Forelimb muscle (tissue), 1 donor: ENCODE measurements around the gene DNAJC9. TPM values are rescaled to one million over a fixed set of nuclear protein-coding genes. Genes with fewer than 3 reads are reported as not detected.

Experiments
- DNase-seq: peaks from one replicate; pipeline ENCODE4 v3.0.0-alpha.2; 2013; ENCODE audit warnings: low read depth
- polyA plus RNA-seq: library from polyadenylated mRNA; unstranded; fragments of 120-200 nt; gene quantifications from one replicate; pipeline ENCODE4 v1.2.1, GENCODE V29; 2013; ENCODE audit not compliant: insufficient read length

DNAJC9 gene
- polyA plus RNA-seq, 1 donor: 19.8 TPM

DNA sequence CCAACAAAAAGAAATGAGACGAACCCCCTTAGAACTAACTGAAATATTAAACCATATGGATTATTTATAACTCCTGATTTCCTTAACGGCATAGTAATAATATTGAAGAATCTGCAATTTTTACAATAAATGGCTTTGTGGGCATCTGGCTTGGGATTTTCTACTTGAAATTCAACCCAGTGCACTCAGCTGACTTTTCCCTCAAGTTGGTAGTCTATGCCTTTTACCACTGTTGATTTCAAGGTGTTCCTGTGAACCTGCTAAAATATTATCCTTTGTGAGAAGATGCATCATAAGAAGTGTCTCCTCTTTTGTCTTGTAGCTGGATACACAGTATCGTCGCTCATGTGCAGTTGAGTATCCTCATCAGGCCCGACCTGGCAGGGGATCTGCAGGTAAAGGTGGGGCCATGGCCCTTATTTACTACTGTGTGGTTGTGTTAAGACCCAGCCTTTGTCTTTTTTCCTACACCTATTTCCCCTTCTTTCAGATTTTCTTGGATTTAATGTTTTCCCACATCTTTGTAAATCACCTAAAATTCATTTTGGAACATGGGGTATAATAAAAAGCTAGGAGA, 8.0 kb downstream of the DNAJC9 start:
- no peak for DNase-seq

DNA sequence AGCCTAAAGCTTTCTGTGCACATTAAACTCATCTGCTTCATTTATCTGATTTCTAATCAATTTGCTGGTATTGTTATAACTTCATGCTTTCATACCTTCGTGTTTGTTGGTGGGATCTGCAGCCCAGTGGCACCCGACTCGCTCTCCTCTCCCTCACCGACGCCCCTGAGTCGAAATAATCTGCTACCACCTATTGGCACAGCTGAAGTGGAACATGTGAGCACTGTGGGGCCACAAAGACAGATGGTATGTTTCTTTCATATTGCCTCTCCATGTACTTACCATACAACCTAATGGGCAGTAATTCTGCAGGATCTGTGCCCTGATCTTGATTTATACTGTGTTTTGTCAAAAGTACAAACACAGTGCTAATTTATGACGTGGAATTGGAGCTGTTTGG, 12.4 kb downstream of the DNAJC9 start:
- DNase-seq: no peak

DNA sequence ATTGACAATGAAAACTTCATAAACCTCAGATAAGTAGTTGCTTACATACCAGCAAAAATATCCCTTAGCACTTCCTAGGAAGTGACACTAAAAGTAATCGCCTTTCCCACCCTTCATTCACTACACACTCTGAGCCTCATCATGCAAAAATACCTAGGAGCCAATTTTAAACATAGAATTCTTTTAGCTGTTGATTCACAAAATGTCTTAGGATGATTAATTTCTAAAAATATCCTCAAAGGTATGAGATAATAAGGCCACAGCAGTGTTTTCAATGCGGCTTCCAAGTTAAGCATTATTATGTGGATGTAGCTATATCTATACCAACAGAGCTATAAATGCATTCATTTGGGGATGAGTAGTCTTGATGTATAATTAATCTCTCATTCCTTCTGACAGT, 13.2 kb downstream of the DNAJC9 start:
- no peak for DNase-seq

DNA sequence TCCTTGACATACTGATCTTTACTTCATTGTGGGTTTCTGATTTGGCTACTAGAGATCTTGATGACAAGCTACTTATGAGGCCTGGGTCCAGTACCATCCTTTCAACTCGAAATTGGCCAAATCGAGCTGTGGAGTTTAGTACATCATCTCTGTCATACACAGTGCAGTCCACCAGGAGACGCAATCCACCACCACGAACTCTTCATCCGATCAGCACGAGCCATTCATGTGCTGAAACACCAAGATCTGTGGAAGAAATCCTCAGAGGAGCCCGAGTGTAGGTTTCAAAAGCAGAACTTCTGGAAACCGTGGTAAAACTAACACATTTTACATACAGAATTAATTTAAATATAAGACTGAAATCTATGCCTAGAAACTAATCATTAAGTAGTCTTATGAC, 14.2 kb downstream of the DNAJC9 start:
- no peak for DNase-seq

DNA sequence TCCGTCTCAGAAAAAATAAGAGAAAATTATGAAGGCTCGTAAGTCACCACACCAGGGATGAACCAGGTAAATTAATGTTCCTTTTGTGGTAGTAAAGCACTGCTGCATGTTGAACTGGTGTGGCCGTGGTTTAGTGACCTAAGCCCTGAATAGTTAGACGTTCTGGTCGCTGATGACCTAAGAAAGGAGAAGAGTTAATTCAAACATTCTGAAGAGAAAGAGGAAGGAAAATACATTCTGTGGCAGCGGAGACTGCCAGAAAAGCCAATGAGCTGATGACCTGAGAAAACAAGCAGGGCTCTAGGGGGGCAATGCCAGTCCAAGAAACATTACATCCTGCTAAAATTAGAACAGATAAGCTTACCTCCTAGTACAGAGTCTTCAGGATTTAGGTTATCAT, 17.5 kb downstream of the DNAJC9 start:
- no peak for DNase-seq

DNA sequence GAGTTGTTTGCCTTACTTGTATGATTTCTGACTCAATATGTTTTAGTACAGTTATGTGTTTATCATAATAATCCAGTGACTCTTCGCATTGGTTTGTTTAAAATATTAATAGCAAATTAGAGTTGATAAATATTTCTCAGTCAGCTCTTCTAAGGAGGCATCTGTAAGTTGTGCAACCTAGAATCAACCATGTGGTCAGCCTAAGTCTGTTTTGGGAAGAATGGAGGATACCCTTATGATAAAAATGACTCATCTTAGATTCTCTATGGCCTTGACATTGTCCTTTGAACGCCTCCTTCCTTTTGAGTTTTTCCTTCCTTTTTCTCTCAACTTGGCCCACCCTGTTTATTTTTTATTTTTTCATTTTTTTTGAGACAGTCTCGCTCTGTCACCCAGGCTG, 18.8 kb downstream of the DNAJC9 start:
- no peak for DNase-seq

DNA sequence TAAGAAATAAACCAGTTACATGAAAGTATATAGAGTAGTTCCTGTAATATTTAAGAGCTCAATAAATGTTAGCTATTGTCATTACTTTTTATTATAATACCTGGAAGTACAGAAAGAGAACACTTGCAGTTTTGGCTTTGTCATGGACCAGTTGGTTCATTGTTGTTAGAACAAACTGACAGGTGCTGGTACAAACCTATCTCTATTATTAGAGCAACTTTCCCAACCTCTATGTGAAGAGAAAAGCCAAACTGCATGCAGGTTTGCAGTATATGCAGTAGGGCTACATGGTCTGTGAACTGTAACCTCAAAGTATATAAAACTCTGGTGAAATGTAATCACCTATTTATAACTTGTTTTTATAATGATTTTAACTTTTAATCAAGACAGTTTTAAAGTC, 20.4 kb downstream of the DNAJC9 start:
- DNase-seq: no peak

DNA sequence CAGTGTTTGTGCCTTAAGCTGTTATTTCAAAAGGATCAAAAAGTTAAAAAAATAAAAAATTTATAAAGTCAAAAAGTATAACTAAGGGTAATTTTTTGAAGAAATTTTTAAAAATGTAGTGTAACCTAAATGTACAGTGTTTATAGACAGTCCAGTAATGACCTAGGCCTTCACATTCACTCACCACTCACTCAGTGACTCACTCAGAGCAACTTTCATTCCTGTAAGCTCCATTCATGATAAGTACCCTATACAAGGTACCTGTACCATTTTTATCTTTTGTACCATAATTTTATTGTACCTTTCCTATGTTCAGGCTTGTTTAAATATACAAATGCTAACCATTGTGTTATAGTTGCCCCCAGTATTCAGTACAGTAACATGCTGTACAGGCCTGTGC, 21.5 kb downstream of the DNAJC9 start:
- DNase-seq: no peak

DNA sequence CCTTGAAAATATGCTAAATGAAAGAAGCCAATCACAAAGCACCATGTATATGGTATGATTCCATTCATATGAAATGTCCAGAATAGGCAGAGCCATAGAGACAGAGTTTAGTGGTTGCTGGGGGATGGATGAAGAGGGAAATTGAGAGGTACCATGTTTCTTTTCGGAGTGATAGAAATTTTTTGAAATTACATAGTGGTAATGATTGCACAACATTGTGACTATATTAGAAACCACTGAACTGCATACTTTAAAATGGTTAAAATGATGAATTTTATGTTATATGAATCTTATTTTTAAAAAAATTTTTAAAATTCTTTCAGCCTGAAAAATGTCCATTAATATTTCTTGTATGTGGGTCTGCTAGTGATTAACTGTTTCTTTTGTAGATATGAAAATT, 26.1 kb downstream of the DNAJC9 start:
- no peak for DNase-seq

DNA sequence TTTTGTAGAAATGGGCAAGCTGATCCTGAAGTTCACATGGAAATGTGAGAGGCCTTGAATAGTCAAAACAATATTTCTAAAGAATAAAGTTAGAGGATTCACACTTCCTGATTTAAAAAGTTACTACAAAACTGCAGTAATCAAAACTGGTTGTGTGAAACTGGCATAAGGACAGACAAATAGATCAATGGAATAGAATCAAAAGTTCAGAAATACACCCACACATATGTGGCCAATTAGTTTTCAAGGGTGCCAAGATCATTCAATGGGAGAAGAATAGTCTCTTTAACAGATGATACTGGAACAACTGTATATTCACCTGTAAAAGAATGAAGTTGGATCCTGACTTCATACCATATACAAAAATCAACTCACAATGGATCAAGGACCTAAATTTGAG, 27.7 kb downstream of the DNAJC9 start:
- DNase-seq: no peak

DNA sequence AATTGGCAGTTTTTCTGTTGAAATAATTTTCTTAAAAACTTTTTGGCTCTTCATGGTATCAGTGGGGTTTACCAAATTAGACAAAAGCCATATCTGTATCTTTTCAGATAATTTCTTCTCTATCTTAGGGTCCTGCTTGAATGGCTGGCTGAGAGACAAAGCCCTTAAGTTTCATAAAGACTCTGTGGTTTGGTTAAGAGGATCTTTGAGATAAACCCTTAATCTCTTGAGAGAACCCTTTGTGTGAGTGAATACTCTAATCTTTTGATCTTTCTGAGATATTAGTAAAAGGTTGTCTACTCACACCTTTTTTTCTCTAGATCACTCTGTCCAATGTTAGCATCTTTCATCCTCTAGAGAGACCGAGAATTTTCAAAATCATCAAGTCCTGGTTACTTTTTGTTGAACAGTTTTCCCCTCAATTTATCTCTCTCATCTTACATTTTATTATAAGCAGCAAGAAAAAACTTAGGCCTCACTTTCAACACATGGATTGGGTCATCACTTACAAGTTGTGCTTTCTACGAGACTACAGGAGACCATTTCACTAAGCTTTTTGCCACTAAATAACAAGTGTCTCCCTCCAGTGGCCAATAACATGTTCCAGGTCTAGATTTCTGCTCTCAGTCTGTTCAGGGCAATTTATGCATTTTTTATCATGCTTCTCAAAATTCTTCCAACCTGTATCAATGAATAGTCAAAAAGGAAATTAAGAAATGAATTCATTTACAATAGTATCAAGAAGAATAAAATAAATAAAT, 28.4 kb downstream of the DNAJC9 start:
- DNase-seq: no peak

DNA sequence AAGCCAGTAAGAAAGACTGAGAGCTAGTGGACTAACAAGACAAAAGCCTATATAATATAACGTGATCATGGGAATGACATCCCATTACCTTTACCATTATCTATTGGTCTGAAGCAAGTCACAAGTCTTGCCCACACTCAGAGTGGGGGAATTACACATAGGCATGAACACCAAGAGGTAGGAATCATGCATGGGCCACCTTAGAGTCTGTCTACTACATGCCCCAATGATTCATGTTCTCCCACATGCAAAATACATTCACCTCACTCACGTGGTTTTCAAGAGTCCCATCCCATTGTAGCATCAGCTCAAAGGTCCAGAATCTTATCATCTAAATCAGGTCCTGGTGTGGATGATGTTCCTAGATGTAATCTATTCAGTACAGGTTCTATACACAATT, 29.4 kb downstream of the DNAJC9 start:
- DNase-seq: no peak

DNA sequence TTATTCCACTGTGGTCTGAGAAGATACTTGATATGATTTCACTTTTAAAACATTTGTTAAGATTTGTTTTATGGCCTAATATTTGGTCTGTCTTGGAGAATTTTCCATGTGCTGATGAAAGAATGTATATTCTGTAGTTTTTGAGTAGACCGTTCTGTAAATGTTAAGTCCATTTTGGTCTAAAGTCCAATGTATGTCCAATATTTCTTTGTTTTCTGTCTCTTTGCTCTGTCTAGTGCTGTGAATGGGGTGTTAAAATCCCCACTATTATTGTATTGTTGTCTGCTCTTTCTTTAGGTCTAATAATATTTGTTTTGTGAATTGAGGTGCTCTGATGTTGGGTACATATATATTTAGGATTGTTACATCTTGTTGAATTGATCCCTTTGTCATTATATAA, 31.3 kb downstream of the DNAJC9 start:
- no peak for DNase-seq

DNA sequence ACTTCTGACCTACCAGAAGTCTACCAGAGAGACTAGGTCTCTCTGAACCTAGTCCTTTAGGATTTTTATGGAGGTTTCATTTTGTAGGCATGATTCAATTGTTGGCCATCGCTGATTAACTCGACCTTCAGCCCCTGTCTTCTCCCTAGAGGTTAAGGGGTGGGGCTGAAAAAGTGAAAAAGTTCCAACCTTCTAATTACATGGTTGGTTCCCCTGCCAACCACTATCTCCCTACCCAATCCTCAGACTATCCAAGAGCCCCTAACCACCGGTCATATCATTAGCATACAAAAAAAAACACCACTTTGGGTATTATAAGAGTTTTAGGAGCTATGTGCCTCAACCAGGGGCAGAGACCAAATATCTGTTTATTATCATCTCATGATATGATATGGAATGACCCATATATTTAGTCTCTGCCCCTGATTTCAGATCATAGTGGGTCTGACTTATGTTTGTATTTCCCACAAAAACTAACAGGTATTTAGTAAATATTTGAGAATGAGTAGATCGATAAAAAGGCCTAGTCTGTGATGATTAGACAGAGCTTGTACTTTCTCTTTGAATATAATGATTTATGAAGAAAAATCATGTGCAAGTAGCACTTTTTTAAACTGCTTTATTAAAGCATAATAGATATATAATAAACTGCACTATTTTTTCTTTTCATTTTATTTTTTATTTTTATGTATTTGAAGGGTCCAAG, 35.8 kb downstream of the DNAJC9 start:
- DNase-seq: no peak

DNA sequence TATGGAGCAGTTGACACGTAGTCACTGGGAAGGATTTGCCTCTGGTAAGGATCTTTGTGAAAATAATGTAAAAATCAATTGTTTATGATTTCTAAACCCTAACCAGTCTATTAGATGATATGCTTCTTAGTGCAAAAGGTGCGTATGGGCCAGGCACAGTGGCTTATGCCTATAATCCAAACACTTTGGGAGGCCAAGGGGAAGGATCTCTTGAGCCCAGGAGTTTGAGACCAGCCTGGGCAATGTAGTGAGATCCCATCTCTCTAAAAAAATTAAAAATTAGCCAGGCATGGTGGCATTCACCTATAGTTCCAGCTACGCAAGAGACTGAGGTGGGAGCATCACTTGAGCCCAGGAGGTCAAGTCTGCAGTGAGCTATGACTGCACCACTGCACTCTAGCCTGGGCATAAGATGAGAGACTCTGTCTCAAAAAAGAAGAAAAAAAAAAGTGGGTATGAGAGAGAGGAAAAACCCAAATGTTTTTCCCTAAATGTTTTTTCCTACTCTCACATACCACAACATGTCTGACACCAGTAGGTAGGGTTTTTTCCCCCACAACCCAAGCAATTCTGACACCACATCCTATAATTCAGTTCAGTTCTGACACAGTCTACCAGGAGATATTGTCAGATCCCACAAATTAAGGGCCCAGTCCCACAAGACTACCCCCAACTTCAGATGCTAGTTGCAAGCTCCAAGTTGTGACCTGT, 36.5 kb downstream of the DNAJC9 start:
- no peak for DNase-seq

DNA sequence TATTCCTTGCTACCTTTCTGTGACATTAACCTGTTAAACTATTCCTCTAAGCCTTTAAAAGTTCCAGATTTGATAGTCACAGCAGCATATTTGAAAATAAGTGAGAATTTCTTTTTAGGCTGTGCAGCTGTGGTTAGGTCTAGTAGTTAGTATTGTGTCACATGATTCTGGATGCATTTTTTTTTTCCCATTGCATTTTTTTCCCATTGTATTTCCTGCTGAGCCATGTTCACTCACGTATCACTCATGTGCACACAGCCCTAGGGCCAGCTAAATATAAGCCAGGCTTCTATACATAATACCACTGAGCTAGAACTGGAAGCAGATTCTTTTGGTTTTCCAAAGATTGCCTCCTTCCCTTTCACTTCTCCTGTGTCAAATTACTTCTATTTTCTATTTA, 37.4 kb downstream of the DNAJC9 start:
- DNase-seq: no peak

DNA sequence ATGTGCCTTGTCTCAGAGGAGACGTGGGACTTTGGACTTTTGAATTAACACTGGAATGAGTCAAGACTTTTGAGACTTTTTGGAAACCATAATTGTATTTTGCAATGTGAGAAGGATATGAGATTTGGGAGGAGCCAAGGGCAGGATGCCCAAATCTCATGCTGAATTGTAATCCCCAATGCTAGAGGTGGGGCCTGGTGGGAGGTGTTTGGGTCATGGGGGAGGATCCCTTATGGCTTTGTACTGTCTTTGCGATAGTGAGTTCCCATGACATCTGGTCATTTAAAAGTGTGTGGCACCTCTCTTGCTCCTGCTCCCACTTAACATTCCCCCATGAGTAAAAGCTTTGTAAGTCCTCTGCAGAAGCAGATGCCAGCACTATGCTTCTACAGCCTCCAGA, 39.2 kb downstream of the DNAJC9 start:
- no peak for DNase-seq

DNA sequence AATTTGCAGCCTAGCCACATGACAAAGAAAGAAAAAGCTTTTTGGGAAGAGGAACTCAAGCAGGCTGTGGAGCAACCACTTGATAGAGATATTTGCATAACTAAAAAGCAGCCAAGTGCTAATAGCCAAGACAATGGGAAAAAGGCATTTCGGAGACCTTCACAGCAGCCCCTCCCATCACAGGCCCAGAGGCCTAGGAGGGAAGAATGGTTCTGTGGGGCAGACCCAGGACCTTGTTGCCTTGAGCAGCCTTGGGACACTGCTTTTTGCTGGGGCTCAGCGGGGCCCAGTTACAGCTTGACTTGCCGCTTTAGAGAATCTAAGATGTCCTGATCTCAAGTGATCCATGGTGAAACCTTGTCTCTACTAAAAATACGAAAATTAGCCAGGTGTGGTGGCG, 40.7 kb downstream of the DNAJC9 start:
- DNase-seq: no peak

DNA sequence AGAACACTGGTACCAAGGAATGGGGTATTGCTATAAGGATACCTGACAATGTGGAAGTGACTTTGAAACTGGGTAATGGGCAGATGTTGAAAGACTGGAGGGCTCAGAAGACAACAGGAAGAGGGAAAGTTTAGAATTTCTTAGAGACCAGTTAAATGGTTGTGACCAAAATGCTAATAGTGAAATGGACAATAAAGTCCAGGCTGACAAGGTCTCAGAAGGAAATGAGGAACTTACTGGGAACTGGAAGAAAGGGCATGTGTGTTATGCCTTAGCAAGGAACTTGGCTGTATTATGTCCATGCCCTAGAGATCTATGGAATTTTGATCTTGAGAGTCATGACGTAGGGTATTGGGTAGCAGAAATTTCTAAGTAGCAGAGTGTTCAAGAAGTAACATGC, 41.2 kb downstream of the DNAJC9 start:
- DNase-seq: no peak

DNA sequence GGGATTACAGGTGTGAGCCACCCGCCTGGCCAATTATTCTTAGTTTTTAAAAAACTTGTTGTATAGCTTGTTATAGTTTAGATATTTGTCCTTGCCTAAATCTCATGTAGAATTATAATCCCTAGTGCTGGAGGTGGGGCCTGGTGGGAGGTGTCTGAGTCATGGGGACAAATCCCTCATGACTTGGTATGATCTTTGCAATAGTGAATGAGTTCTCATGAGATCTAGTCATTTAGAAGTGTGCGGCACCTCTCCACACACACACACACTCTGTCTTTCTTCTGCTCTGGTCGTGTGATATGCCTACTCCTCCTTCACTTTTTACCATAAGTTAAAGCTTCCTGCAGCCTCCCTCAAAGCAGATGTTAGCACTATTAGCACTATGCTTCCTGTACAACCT, 42.0 kb downstream of the DNAJC9 start:
- DNase-seq: no peak
